K562 (cell line): ENCODE measurements around the gene TMEM107. TPM values are rescaled to one million over a fixed set of nuclear protein-coding genes. Genes with fewer than 3 reads are reported as not detected.
A peak's percentile ranks its signal among the peaks of the same experiment; 100 is the strongest.

Experiments used
- BRF1 ChIP-seq: IDR thresholded peaks from 3 replicates; pipeline ENCODE4 v1.6.1; 2011; ENCODE audit warnings: borderline replicate concordance, mild to moderate bottlenecking; ENCODE audit not compliant: insufficient read length; ENCODE audit errors: extremely low read depth
- CBFB ChIP-seq: sonication (generic); formaldehyde crosslinking; IDR thresholded peaks from 2 replicates; pipeline ENCODE4 v1.4.0; 2020; ENCODE audit warnings: mild to moderate bottlenecking, missing genetic modification reagents
- GATA2 ChIP-seq: sonication (generic); formaldehyde crosslinking; IDR thresholded peaks from 2 replicates; pipeline ENCODE4 v1.4.0; 2020; ENCODE audit warnings: mild to moderate bottlenecking, missing genetic modification reagents
- KHSRP ChIP-seq: fragments of 450-650 bp; IDR thresholded peaks from 2 replicates; pipeline ENCODE4 v1.6.1; 2017
- LEF1 ChIP-seq: fragments of 450-650 bp; IDR thresholded peaks from 2 replicates; pipeline ENCODE4 v1.6.1; 2016; ENCODE audit warnings: mild to moderate bottlenecking
- MGA ChIP-seq: fragments of 450-650 bp; IDR thresholded peaks from 2 replicates; pipeline ENCODE4 v1.6.1; 2016; ENCODE audit warnings: mild to moderate bottlenecking, moderate library complexity
- NRF1 ChIP-seq, 2 experiments: fragments of 450-650 bp; IDR thresholded peaks in 1 of 2; conservative IDR thresholded peaks in 1 of 2; 2 replicates each; pipeline ENCODE4 v1.6.1; 2014; ENCODE audit warnings: mild to moderate bottlenecking in 2 of 2
- TFAP4 ChIP-seq: sonication (generic); formaldehyde crosslinking; IDR thresholded peaks from 2 replicates; pipeline ENCODE4 v1.8.0; 2022; ENCODE audit warnings: missing genetic modification reagents, mild to moderate bottlenecking, moderate library complexity, borderline replicate concordance
- THRB ChIP-seq: fragments of 450-650 bp; formaldehyde crosslinking; conservative IDR thresholded peaks from 2 replicates; pipeline ENCODE4 v1.4.0; 2022; ENCODE audit warnings: mild to moderate bottlenecking, missing genetic modification characterization
- ZNF384 ChIP-seq: IDR thresholded peaks from 2 replicates; pipeline ENCODE4 v1.6.1; 2012; ENCODE audit warnings: low read depth, low read length, improper control_type of control experiment
- ZNF445 ChIP-seq: fragments of 250-450 bp; sonication (Bioruptor Pico); IDR thresholded peaks from 2 replicates; pipeline ENCODE4 v1.4.0; 2020; ENCODE audit warnings: low read depth, mild to moderate bottlenecking, moderate library complexity
- polyA plus RNA-seq, 8 experiments: library from polyadenylated mRNA; depleted of rRNA in 4 of 8; stranded (reverse) in 5 of 8; unstranded in 3 of 8; fragments of >200 nt; fragmentation: Nextera tagmentation in 2 of 8; fragmentation: Illumina TruSeq in 1 of 8; extraction: Ambion mirVana in 2 of 8; extraction: Trizol in 1 of 8; gene quantifications; 2 replicates each; pipeline versions ENCODE4 v1.2.1 to v1.2.3, GENCODE V29; 2011 to 2014; ENCODE audit warnings: inconsistent platforms in 1 of 8, missing spikeins in 1 of 8
- total RNA-seq, 7 experiments: library from RNA; depleted of rRNA in 6 of 7; stranded (reverse); fragments of >200 nt in 6 of 7; fragmentation: Illumina TruSeq in 2 of 7; extraction: Trizol in 2 of 7; gene quantifications; 2 replicates each; pipeline versions ENCODE4 v1.2.1 to v1.2.3, GENCODE V29; 2011 to 2021; ENCODE audit warnings: low replicate concordance in 1 of 7

Gene TMEM107
- total and polyA plus RNA-seq, 9 of the 15 experiments (the other 6 are each of a cell fraction or from before 2014, with no cell fraction given), result 7.1 to 26.2 (median 16.9) TPM

GRCh38 chr17:8186787-8187516 lies 10.8 kb upstream of the TMEM107 start (continued):
- TF ChIP-seq THRB, result 0 out of 2 replicates have a peak, but pooled peaks have one; percentile 5
- no peak for TF ChIP-seq ZNF384
- TF ChIP-seq MGA, result no peak
- no peak for TF ChIP-seq KHSRP
- peak in 1 of 2 experiments; percentile 4; a peak in 1 of 4 replicates for TF ChIP-seq NRF1 (conservative IDR thresholded peaks at IDR 0.05 in 1 of 2, IDR thresholded peaks at IDR 0.05 in 1 of 2)
- TF ChIP-seq TFAP4, result peak; percentile 80
- TF ChIP-seq GATA2, result no peak
- TF ChIP-seq ZNF445 (CRISPR knock-in tag), result no peak
- TF ChIP-seq BRF1, result peak; percentile 15
- TF ChIP-seq CBFB (CRISPR knock-in tag), result no peak
- TF ChIP-seq LEF1, result 0 out of 2 replicates have a peak, but pooled peaks have one; percentile 28
